Pulmonary artery endothelial cell (primary cell): ENCODE results near the gene CHRNA4. TPM values are rescaled to one million over a fixed set of nuclear protein-coding genes. Genes with fewer than 3 reads are reported as not detected.
"Not testable (repeated sequence)": the region's sequence is repeated elsewhere in the genome, so short reads cannot be mapped to it uniquely, and the experiment has no call there.

ENCODE experiments used
- DNase-seq: peaks from one replicate; pipeline ENCODE4 v3.0.0-alpha.2; 2011; ENCODE audit warnings: low read depth, low spot score
- total RNA-seq: library from RNA; depleted of rRNA; stranded (reverse); fragments of >200 nt; gene quantifications from 2 replicates; pipeline ENCODE4 v1.2.3, GENCODE V29; 2014

The CHRNA4 gene
- total RNA-seq, 1 donor from 2014 or later = not detected

- no peak for DNase-seq
Observed at GRCh38 chr20:63397946-63398450, 36.8 kb upstream of the CHRNA4 start.

- no peak for DNase-seq
Observed at GRCh38 chr20:63397155-63397843, 36.1 kb upstream of the CHRNA4 start.

DNA sequence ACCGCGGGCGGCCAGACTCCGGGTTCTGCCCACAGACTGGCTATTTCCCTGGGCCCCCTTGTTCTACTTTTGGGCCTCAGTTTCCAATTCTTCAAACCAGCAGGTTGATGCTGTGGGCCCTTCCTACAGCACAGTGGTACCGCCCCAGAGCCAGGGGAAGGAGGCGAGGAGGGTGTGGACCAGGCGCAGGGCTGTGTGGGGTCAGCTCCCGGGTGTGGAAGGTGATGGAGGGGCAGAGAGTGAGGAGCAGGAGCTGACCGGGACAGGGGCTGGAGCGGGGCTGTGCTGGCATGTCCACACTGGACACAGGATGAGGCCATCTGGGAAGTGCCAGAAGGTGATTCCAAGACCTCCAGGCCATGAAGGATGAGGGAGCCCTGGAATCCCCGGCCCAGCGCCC lies 35.2 kb upstream of the CHRNA4 start:
- DNase-seq = no peak

DNA sequence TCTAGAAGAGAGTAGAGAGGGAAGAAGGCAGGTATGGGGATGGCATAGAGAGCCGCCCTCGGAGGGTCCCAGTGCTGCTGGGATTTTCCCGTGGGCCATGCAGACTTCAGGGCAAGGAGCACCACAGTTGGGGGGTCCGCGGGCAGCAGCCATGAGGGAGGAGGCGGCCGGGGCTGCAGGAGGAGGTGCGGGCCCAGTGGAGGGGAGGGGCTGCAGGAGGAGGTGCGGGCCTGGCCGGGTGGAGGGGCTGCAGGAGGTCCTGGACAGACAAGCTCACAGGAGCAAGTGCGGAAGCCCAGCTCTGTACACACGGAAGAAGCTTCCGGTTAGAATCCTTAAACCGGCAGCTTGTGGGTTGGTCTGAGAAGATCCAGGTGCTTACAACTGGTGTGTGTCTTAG lies 34.6 kb upstream of the CHRNA4 start:
- no peak for DNase-seq

DNA sequence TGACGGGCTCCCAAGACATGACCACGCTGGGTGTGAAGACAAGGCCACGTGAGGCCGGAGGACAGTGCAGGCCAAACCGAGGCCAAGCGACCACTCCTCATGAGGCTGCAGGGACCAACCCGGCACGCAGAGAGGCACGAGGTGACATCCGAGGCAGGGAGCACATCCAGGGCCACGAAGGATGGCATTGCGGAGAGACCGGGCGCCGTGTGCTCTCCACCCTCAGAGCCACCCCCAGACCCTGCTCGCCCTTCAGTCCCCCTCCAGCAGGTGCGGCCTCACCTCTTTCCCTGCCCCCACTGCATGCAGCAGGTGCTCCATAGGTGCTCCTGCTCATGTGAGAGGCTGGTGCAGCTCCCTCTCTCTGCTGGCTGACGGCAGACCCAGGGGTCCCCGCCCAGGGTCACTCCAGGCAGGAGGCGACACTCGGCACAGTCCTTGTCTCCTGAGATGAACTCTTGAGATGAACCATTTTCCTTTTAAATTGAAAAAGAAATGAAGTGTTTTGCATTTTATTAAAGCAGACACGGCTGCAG lies 33.8 kb upstream of the CHRNA4 start:
- no peak for DNase-seq

DNA sequence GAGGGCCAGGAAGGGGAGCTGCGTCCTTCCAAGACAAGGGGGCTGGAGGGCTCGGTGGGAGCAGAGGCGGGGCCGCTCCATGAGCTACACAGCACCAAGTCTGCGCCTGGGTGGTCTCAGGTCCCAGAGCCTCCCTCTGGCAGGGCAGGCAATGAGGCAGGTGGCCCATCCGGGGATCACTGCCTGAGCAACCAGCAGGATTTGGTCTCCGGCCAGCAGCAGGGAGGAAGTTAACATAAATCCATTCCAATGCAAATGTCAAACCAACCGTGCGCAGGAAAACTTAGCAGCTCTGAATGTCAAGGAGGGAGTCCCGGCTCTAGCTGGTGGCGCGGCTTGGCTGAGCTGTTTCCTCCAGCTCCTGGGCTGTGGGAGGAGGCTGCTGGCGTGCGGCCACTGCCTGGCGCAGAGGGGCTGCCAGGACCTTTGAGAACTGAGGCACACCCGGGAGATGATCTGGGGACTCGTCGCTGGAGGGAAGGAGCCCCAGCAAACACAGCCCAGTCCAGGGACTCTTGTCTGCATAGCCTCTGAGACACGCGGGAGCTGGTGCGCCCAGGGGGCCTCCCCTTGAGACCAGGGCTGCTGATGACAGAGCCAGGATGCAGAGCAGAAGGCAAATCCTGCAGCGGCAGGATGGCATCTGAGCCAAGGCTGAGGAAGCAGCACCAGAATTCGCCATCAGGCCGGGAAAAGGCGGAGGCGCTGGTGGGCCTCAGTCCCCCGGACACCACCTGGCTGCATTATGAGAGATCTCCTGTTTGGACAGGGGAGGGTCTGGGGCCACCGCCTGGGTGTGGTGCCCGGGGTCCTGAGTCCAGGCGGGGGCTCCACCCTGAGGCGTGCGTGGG lies 33.1 kb upstream of the CHRNA4 start:
- no peak for DNase-seq

- DNase-seq = no peak
Observed at GRCh38 chr20:63393566-63393965, 32.4 kb upstream of the CHRNA4 start.

DNA sequence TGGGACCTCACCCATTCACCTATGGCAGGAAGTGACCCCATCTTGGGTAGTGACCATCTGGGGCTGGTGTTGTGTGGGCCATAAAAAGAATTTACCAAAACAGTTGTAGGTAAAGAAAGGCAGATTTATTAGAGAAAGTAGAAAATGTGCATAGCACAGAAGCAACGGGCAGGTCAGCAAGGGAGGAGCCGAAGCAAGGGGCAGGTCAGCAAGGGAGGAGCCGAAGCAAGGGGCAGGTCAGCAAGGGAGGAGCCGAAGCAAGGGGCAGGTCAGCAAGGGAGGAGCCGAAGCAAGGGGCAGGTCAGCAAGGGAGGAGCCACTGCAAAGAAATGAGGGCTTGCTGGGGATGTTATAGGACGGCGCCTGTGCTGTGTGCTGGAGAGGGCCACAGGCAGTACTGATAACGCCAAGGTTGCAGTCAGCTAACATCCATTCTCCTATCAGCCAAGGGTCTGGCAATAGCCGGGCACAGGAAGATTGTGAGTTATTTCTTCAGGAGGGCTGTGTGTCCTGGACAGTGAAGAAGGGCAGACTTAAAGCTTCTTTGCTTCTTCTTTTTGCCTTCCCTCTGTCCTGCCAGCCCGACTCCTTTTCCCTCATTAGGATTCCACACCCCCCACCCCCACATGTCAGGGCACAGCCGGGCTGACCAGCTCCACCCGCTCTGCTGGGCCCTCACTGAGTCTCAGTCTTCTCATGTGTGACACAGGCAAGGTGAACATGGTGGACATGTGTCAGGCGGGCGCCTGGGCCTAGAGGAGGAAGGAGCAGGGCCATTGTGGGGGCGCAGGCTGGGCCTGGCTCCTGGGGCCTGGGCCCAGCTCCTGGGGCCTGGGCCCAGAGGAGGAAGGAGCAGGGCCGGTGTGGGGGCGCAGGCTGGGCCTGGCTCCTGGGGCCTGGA lies 31.6 kb upstream of the CHRNA4 start:
- no peak for DNase-seq

DNA sequence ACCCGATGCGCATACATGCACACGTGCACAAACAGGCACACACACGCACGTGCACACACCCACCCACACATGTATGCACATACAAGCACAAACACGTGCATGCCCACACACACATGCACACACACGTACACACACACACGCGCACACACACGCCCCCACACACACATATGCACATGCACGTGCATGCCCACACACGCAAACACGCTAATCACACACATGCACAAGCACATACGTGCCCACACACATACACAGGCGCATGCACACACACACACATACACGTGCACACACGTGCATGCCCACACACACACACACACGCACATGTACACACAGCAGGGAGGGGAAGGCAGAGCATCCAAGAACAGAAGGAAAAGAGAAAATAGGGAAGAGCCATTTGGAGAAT lies 26.8 kb upstream of the CHRNA4 start:
- no peak for DNase-seq

GRCh38 chr20:63387393-63387792 lies 26.2 kb upstream of the CHRNA4 start:
- DNase-seq = no peak

DNA sequence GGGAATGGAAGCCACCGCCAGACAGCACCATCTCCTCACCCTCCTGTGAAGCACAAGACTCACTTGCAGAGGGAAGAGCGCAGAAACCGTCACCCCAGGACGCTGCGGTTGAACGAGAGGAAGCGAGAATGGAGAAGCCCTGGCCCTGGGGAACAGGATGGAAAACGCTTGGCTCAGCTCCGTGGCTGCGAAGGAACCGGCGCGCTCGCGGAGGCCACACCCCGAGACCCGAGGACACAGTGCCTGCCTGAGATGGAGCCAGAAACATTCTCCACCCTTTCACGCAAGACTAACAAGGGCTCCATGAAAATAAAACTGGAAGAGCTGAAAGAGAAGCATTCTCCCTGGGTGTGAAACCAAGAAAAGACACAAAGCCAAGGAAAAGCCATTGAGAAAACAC lies 25.3 kb upstream of the CHRNA4 start:
- DNase-seq = no peak

- no peak for DNase-seq
Observed at GRCh38 chr20:63385819-63386218, 24.7 kb upstream of the CHRNA4 start.

GRCh38 chr20:63384336-63384735 lies 23.2 kb upstream of the CHRNA4 start:
- DNase-seq = no peak

GRCh38 chr20:63383556-63383955 lies 22.4 kb upstream of the CHRNA4 start:
- DNase-seq = no peak

DNA sequence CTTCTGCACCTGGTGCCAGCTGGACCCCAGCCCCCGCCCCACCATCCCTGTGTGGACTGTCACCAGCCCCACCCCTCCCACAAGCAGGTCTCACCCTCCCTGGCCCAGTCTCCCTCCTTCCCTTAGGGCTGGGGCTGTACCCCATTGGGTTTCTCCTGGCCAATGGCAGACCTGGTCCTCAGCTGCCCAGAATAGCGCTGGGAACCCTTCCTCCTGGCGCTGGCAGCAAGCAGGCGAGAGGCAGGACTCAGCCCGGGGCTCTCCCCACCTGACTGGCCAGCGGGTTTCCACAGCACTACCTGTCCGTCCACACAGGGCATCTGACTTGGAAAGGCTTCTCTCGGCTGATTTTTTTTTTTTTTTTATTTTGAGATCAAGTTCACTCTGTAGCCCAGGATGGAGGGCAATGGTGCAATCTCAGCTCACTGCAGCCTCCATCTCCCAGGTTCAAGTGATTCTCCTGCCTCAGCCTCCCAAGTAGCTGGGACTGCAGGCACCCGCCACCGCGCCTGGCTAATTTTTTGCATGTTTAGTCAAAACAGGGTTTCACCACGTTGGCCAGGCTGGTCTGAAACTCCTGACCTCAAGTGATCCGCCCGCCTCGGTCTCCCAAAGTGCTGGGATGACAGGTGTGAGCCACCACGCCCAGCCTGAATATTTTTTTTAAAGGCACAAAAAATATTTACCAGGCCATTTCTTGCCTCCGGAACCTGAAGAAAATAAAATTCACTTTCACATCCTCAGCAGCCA lies 21.6 kb upstream of the CHRNA4 start:
- no peak for DNase-seq

DNA sequence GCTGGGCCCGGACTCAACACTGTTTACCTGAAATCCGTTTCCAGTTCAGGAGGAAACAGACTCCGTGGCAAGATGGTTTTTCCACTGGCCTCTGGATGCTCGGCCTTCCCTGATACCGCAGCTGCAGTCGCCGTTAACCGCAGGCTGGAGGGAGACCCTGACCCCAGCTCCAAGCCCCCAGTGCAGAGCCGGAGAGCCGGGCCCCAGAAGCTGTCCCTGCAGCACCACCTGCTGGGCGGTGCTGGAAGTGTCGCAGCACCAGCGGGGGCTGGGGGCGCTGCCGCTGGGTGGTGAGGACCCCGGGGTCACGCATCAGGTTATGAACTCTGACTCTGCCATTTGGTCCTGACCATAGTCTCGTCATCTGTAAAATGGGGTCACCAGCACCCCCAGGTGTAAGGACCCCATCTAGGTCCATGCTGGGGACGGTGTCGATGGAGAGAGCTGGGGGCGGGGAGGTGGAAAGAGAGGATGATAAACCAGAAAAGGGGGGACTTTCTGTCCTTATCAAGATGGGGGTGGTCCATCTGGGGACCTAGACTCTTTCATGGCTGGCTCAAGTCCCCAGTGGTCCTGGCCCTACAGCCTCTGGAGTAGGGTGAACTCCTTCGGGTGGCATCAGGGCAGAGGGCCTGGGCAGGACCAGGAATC lies 20.8 kb upstream of the CHRNA4 start:
- DNase-seq = no peak

DNA sequence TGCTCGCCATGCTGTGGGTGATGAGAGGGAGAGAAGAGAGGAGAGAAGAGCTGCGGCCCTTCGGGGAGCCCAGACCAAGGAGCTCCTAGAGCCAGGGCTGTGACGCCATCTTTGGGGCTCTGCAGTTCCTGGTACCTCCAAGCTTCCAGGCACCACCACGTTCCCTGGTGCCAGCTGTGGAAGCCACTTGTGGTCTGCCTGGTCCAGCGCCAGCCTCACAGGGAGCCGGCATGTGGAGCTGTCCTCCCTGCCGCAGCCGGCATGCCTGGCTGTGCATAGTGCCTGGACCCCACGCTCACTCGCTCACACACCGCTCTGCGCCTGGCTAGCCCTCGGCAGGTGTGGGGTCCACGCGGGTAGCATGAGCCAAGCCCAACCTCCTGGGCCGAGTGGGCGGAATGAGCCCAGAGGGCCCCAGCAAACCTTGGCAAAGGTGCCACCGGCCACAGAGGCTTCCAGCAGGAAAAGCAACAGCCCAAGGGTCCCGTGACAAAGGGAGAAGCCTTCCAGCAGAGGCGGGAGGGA lies 19.3 kb upstream of the CHRNA4 start:
- DNase-seq = no peak

DNA sequence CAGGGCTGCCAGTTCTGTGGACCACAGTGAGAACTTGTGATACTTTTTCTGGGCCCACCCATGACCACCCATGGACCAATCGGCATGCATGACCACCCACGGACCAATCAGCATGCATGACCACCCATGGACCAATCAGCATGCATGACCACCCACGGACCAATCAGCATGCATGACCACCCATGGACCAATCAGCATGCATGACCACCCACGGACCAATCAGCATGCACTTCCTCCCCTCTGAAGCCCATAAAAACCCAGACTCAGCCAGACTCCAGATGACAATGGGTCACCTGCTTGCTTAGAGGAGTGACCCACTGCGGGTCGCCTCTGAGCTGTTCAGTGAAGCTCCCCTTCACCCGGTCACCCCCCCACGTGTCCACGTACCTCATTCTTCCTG lies 18.7 kb upstream of the CHRNA4 start:
- DNase-seq = not testable (repeated sequence)

DNA sequence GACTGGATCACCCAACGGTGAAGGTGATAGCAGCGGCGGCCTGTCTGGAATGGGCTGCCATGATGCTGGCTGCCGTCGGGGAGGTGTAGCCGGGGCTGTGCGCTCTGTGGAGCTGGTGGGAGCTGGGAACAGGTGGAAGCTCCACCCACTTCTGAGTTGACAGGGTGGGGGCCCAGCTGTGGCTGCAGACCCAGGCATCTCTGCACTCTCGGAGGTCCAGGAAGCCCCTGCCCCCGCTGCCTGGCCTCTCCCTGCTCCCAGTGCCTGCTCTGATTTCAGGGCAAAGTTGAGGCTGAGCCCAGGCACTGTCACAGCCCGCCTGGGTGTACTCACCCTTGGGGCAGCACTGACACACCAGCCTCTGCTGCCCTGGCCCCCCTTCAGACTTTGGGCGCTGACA lies 18.1 kb upstream of the CHRNA4 start:
- no peak for DNase-seq

GRCh38 chr20:63378626-63379025 lies 17.5 kb upstream of the CHRNA4 start:
- DNase-seq = no peak
